ENCODE measurements around the gene ERC2.
"Not testable (repeated sequence)": the region's sequence is repeated elsewhere in the genome, so short reads cannot be mapped to it uniquely, and the experiment has no call there.

ERC2 gene

GRCh38 chr3:55505776-55506175 is 962.5 kb downstream of the ERC2 start:
- no peaks in the 10 kb centered on the region for H3K9me3 ChIP-seq (ENCODE audit: control insufficient read depth, insufficient read depth, low read length)

GRCh38 chr3:55505102-55505501 is 963.2 kb downstream of the ERC2 start:
- H3K27ac ChIP-seq (ENCODE audit: low read depth, low read length); H3K4me3 ChIP-seq (ENCODE audit: low read depth, low read length): not testable (repeated sequence)

More at GRCh38 chr3:55505776-55506175, 962.5 kb downstream of the ERC2 start:
- Histone ChIP-seq H3K36me3 (ENCODE audit: control insufficient read depth, insufficient read depth, low read length) (no peaks in the 10 kb centered on the region), H3K4me1 (ENCODE audit: control insufficient read depth, insufficient read depth, low read length) (no peaks in the 10 kb centered on the region), H3K4me3 (ENCODE audit: low read depth, low read length) (no peak overlapping the region), H3K27ac (ENCODE audit: low read depth, low read length) (no peak overlapping the region), H3K9ac (ENCODE audit: low read depth, low read length) (no peak overlapping the region), H3K27me3 (ENCODE audit: control insufficient read depth, insufficient read depth, low read length) (no peaks in the 10 kb centered on the region)

GRCh38 chr3:55501905-55502304 is 966.4 kb downstream of the ERC2 start:
- no peaks in the 10 kb centered on the region for H3K9me3 ChIP-seq (ENCODE audit: control insufficient read depth, insufficient read depth, low read length)
- no peak overlapping the region for H3K4me3 ChIP-seq (ENCODE audit: low read depth, low read length)
- no peaks in the 10 kb centered on the region for H3K36me3 ChIP-seq (ENCODE audit: control insufficient read depth, insufficient read depth, low read length)
- no peaks in the 10 kb centered on the region for H3K4me1 ChIP-seq (ENCODE audit: control insufficient read depth, insufficient read depth, low read length)
- no peak overlapping the region for H3K9ac ChIP-seq (ENCODE audit: low read depth, low read length)
- H3K27me3 ChIP-seq (ENCODE audit: control insufficient read depth, insufficient read depth, low read length) = no peaks in the 10 kb centered on the region
- no peak overlapping the region for H3K27ac ChIP-seq (ENCODE audit: low read depth, low read length)

More at GRCh38 chr3:55505102-55505501, 963.2 kb downstream of the ERC2 start:
- H3K27me3 ChIP-seq (ENCODE audit: control insufficient read depth, insufficient read depth, low read length); H3K36me3 ChIP-seq (ENCODE audit: control insufficient read depth, insufficient read depth, low read length); H3K9ac ChIP-seq (ENCODE audit: low read depth, low read length); H3K9me3 ChIP-seq (ENCODE audit: control insufficient read depth, insufficient read depth, low read length); H3K4me1 ChIP-seq (ENCODE audit: control insufficient read depth, insufficient read depth, low read length): not testable (repeated sequence)

- Histone ChIP-seq H3K27me3 (ENCODE audit: control insufficient read depth, insufficient read depth, low read length) (no peaks in the 10 kb centered on the region), H3K4me1 (ENCODE audit: control insufficient read depth, insufficient read depth, low read length) (no peaks in the 10 kb centered on the region), H3K4me3 (ENCODE audit: low read depth, low read length) (no peak overlapping the region), H3K27ac (ENCODE audit: low read depth, low read length) (no peak overlapping the region), H3K36me3 (ENCODE audit: control insufficient read depth, insufficient read depth, low read length) (no peaks in the 10 kb centered on the region), H3K9ac (ENCODE audit: low read depth, low read length) (no peak overlapping the region), H3K9me3 (ENCODE audit: control insufficient read depth, insufficient read depth, low read length) (no peaks in the 10 kb centered on the region)
Measured at GRCh38 chr3:55500555-55501330, 967.5 kb downstream of the ERC2 start.

- Histone ChIP-seq H3K27me3 (ENCODE audit: control insufficient read depth, insufficient read depth, low read length) (no peaks in the 10 kb centered on the region), H3K4me3 (ENCODE audit: low read depth, low read length) (no peak overlapping the region), H3K9ac (ENCODE audit: low read depth, low read length) (no peak overlapping the region), H3K36me3 (ENCODE audit: control insufficient read depth, insufficient read depth, low read length) (no peaks in the 10 kb centered on the region), H3K27ac (ENCODE audit: low read depth, low read length) (no peak overlapping the region), H3K4me1 (ENCODE audit: control insufficient read depth, insufficient read depth, low read length) (no peaks in the 10 kb centered on the region), H3K9me3 (ENCODE audit: control insufficient read depth, insufficient read depth, low read length) (no peaks in the 10 kb centered on the region)
Measured at GRCh38 chr3:55498520-55498919, 969.7 kb downstream of the ERC2 start.

GRCh38 chr3:55497250-55497649 is 971.0 kb downstream of the ERC2 start:
- Histone ChIP-seq H3K36me3 (ENCODE audit: control insufficient read depth, insufficient read depth, low read length) (no peaks in the 10 kb centered on the region), H3K4me1 (ENCODE audit: control insufficient read depth, insufficient read depth, low read length) (no peaks in the 10 kb centered on the region), H3K27ac (ENCODE audit: low read depth, low read length) (no peak overlapping the region), H3K9me3 (ENCODE audit: control insufficient read depth, insufficient read depth, low read length) (no peaks in the 10 kb centered on the region), H3K9ac (ENCODE audit: low read depth, low read length) (no peak overlapping the region), H3K27me3 (ENCODE audit: control insufficient read depth, insufficient read depth, low read length) (peaks cover 6% of the 10 kb centered on the region), H3K4me3 (ENCODE audit: low read depth, low read length) (no peak overlapping the region)

- no peak overlapping the region for H3K4me3 ChIP-seq (ENCODE audit: low read depth, low read length)
- no peaks in the 10 kb centered on the region for H3K9me3 ChIP-seq (ENCODE audit: control insufficient read depth, insufficient read depth, low read length)
- peaks cover 7% of the 10 kb centered on the region; the same call in 1 of the 2 replicates for H3K4me1 ChIP-seq (ENCODE audit: control insufficient read depth, insufficient read depth, low read length)
- H3K27me3 ChIP-seq (ENCODE audit: control insufficient read depth, insufficient read depth, low read length) = peaks cover 29% of the 10 kb centered on the region
- H3K27ac ChIP-seq (ENCODE audit: low read depth, low read length) = no peak overlapping the region
- no peak overlapping the region for H3K9ac ChIP-seq (ENCODE audit: low read depth, low read length)
- no peaks in the 10 kb centered on the region for H3K36me3 ChIP-seq (ENCODE audit: control insufficient read depth, insufficient read depth, low read length)
Measured at GRCh38 chr3:55494976-55495375, 973.3 kb downstream of the ERC2 start.

GRCh38 chr3:55492976-55493375 is 975.3 kb downstream of the ERC2 start:
- H3K9ac ChIP-seq (ENCODE audit: low read depth, low read length) = no peak overlapping the region
- H3K36me3 ChIP-seq (ENCODE audit: control insufficient read depth, insufficient read depth, low read length) = no peaks in the 10 kb centered on the region
- no peaks in the 10 kb centered on the region for H3K9me3 ChIP-seq (ENCODE audit: control insufficient read depth, insufficient read depth, low read length)
- H3K27ac ChIP-seq (ENCODE audit: low read depth, low read length) = no peak overlapping the region
- H3K4me3 ChIP-seq (ENCODE audit: low read depth, low read length) = no peak overlapping the region
- peaks cover 19% of the 10 kb centered on the region for H3K4me1 ChIP-seq (ENCODE audit: control insufficient read depth, insufficient read depth, low read length)
- peaks cover 46% of the 10 kb centered on the region for H3K27me3 ChIP-seq (ENCODE audit: control insufficient read depth, insufficient read depth, low read length)

GRCh38 chr3:55491296-55491816 is 976.9 kb downstream of the ERC2 start:
- H3K9me3 ChIP-seq (ENCODE audit: control insufficient read depth, insufficient read depth, low read length) = no peaks in the 10 kb centered on the region
- no peak overlapping the region for H3K4me3 ChIP-seq (ENCODE audit: low read depth, low read length)
- no peaks in the 10 kb centered on the region for H3K36me3 ChIP-seq (ENCODE audit: control insufficient read depth, insufficient read depth, low read length)
- no peak overlapping the region for H3K27ac ChIP-seq (ENCODE audit: low read depth, low read length)
- no peak overlapping the region for H3K9ac ChIP-seq (ENCODE audit: low read depth, low read length)
- H3K4me1 ChIP-seq (ENCODE audit: control insufficient read depth, insufficient read depth, low read length) = peaks cover 19% of the 10 kb centered on the region
- peaks cover 60% of the 10 kb centered on the region for H3K27me3 ChIP-seq (ENCODE audit: control insufficient read depth, insufficient read depth, low read length)

- H3K27me3 ChIP-seq (ENCODE audit: control insufficient read depth, insufficient read depth, low read length) = peaks cover 69% of the 10 kb centered on the region
- no peak overlapping the region for H3K9ac ChIP-seq (ENCODE audit: low read depth, low read length)
- H3K4me3 ChIP-seq (ENCODE audit: low read depth, low read length) = peak overlapping the region; percentile 67; the same call in 1 of the 2 replicates
- no peaks in the 10 kb centered on the region for H3K36me3 ChIP-seq (ENCODE audit: control insufficient read depth, insufficient read depth, low read length)
- H3K9me3 ChIP-seq (ENCODE audit: control insufficient read depth, insufficient read depth, low read length) = no peaks in the 10 kb centered on the region
- H3K27ac ChIP-seq (ENCODE audit: low read depth, low read length) = no peak overlapping the region
- H3K4me1 ChIP-seq (ENCODE audit: control insufficient read depth, insufficient read depth, low read length) = peaks cover 19% of the 10 kb centered on the region
Measured at GRCh38 chr3:55490276-55490913, 977.9 kb downstream of the ERC2 start.

- Histone ChIP-seq H3K27ac (ENCODE audit: low read depth, low read length) (no peak overlapping the region), H3K4me3 (ENCODE audit: low read depth, low read length) (peak overlapping the region; percentile 67), H3K27me3 (ENCODE audit: control insufficient read depth, insufficient read depth, low read length) (peaks cover 72% of the 10 kb centered on the region), H3K4me1 (ENCODE audit: control insufficient read depth, insufficient read depth, low read length) (peaks cover 20% of the 10 kb centered on the region), H3K36me3 (ENCODE audit: control insufficient read depth, insufficient read depth, low read length) (no peaks in the 10 kb centered on the region), H3K9me3 (ENCODE audit: control insufficient read depth, insufficient read depth, low read length) (no peaks in the 10 kb centered on the region), H3K9ac (ENCODE audit: low read depth, low read length) (no peak overlapping the region)
Measured at GRCh38 chr3:55489798-55490132, 978.5 kb downstream of the ERC2 start.

Measured in HUES48 (cell line).